HG03064 (cell line): Measurements from ENCODE around the gene UBE2L3.
A peak's percentile ranks its signal among the peaks of the same experiment; 100 is the strongest.
"Not testable (repeated sequence)": the region's sequence is repeated elsewhere in the genome, so short reads cannot be mapped to it uniquely, and the experiment has no call there.

ENCODE experiments used
- ATAC-seq: cut with Tn5 transposase; IDR thresholded peaks from one replicate; pipeline ENCODE4 v1.9.1; 2021; ENCODE audit warnings: low read depth; ENCODE audit not compliant: unreplicated experiment

The UBE2L3 gene

DNA sequence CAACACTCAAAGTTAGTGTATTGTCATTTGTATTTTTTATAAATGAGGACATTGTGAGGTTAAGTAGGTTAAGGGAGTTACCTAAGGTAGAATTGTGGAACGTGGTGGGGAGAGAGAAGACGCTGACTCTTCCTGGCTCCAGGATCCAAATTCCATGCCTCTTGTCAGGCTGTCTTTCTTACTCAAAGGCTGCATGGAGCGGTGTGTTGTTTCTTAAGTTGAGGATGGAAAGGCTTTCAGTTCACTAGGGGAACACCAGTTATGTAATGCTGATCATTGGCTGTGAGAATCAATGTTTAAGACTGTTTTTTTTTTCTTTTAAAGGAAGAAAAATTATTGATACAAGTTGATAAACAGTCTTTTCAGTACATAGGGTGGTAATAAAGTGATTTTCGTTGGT, 2.9 kb downstream of the UBE2L3 start:
- ATAC-seq: no peak

DNA sequence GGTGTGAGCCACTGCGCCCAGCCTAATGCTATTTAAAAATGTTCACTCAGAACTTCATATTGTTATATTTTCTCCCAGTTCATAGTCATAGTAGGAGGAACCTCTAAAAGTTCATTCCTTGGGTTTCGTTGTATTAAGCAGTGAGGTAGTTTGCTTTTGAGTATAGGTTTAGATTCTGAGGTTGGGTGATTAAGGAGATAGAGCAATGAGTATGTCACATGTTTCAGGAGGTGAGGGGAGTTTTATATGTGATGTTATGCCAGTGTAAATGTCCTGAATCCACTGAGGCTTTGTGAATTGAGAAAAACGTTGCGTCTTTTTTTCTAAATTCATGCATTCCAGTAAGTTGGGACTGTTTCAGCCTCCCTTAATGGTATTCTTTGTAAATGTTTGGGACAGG, 4.2 kb downstream of the UBE2L3 start:
- no peak for ATAC-seq

DNA sequence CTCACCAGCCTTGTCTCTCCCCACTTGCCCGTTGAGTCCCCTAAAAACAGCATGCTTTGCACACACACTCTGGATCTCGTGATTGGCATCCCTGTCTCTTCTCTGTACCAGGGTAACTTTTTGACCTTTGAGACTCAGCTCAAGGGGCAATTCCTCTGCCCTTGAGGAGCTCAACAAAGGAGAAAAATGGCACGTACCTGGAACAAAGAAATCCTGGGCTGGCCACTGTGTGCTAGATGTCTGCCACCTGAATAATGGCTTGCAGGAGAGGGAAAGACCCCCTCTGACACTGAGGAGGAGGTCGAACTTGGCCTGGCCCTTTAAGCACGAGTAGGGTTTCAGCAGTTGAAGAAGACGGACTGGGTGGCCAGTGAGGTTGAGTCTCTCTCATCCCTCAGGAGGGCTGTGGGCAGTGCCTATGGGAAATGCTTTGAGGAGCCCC, 5.8 kb downstream of the UBE2L3 start:
- ATAC-seq: no peak

DNA sequence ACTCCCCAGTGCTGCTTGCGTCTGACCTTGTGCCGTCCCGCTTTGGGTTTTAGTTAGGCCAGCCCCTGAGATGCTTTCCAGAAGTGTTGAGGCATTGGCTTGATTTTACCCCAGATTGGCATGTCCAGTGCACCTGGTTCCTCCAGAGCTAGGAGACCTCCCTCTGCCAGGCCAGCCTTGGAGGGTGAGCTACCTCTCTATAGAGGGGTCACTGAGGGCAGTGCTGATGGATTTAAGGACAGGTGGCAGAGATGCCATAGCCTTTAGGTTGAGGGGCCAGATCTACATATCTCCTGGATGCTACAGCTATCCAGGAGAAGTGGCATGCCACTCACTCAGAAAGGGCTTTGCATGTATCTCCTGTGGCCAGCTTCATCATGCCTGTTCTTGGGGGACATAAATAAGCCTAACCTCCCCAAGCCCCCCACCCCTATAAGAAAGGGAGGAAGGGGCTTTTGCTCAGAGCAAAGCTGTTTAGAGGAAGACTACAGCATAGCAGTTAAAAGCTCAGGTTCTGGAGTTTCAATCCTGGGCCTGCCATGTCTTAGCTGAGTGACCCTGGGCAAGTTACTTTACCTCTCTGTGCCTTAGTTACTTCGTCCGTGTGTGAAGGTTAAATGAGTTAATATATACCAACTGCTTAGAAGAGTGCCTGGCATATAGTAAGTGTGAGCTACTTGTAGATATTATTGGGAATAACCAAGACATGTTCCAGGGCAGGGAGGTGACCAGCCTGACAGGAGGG, 6.4 kb downstream of the UBE2L3 start:
- no peak for ATAC-seq

DNA sequence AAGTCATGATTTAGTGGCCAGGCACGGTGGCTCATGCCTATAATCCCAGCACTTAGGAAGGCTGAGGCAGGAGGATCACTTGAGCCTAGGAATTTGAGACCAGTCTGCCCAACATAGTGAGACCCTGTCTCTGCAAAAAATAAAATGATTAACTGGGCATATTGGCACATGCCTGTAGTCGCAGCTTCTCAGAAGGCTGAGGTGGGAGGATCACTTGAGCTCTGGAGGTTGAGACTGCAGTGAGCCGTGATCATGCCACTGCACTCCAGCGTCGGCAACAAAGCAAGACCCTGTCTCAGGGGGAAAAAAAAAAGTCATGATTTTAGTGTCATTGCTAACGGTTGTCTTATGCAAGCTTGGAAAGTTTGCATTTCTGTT, 11.9 kb downstream of the UBE2L3 start:
- no peak for ATAC-seq

DNA sequence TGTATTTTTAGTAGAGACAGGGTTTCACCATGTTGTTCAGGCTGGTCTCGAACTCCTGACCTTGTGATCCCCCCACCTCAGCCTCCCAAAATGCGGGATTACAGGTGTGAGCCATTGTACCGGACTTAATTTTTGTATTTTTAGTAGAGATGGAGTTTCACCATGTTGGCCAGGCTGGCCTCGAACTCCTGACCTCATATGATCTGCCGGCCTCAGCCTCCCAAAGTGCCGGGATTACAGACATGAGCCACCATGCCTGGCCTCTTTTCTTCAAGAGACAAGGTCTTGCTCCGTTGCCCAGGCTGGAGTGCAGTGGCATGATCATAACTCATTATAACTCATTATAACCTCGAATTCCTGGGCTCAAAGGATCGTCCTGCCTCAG, 13.1 kb downstream of the UBE2L3 start:
- ATAC-seq: not testable (repeated sequence)

DNA sequence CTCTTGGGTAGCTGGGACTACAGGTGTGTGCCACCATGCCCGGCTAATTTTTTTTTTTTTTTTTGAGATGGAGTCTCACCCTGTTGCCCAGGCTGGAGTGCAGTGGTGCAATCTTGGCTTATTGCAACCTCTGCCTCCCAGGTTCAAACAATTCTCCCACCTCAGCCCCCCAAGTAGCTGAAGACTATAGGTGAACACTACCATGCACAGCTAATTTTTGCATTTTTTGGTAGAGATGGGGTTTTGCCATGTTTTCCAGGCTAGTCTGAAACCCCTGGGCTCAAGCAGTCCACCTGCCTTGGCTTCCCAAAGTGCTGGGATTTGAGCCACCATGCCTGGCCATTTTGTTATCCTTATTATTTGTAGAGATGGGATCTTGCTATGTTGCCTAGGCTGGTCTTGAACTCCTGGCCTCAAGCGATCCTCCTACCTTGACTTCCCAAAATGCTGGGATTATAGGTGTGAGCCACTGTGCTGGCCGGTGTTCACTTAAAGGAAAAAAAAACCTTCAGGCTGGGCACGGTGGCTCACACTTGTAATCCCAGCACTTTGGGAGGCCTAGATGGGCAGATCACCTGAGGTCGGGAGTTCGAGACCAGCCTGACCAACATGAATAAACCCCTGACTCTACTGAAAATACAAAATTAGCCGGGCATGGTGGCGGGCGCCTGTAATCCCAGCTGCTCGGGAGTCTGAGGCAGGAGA, 13.6 kb downstream of the UBE2L3 start:
- not testable (repeated sequence) for ATAC-seq

DNA sequence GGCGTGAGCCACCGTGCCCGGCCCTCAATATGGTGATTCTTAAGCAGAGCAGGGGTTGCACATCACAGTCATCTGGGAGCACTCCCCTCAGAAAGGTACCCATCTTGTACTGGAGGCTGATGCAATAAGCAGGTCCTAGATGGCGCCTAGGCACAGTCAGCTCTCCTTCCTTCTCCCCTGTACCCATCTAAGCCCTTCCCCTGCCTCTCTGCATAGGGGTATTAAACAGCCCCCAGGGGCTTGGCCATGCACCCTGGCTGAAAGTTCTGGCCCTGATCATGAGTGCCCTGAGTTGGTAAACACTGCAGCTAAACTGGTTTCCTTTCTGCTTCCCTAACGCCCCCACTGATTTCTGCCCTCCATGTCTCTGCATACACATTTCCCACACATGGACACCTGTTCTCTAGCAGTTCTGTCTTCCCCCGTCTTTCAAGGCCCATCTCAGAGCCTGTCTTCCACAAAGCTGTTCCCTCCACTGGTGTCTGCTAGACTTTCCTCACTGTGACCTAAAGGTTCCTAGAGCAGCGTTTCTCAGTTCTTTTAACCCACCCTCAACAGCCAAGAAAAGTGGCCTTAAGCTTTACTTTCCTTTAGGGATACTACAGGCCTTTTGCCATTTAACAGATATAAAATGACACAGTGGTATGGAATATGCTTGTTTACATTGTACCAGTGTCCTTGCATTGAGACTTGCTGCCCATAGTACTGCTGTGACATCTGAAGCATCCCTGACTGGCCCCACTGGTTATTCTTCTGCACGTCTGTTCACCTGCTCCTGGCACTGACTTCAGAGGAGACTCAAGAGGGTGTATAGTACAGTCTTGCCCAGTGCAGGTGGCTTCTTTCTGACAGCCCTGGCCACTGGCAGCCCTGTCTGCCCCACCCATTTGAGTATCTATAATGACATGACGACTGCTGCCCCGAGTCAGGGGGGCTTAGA, 15.6 kb downstream of the UBE2L3 start:
- no peak for ATAC-seq

DNA sequence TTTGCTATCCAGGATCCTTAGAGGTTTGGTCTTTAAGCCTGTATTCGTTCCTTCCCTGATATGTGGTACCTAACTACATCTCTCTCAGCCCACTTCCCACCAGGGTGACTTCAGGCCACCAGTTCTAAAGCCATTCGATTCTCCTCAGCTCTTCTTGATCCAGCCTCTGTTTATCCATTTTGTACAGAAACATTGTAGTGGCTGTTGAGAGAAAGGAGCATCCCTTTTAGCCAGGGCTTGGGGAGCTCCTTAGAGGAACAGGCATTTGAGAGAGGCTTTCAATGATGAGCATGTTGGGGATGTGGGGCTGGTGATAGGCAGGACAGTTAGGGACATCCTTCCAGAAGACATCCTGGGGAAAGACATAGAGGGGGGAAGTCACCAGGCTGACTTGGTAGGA, 17.9 kb downstream of the UBE2L3 start:
- no peak for ATAC-seq

DNA sequence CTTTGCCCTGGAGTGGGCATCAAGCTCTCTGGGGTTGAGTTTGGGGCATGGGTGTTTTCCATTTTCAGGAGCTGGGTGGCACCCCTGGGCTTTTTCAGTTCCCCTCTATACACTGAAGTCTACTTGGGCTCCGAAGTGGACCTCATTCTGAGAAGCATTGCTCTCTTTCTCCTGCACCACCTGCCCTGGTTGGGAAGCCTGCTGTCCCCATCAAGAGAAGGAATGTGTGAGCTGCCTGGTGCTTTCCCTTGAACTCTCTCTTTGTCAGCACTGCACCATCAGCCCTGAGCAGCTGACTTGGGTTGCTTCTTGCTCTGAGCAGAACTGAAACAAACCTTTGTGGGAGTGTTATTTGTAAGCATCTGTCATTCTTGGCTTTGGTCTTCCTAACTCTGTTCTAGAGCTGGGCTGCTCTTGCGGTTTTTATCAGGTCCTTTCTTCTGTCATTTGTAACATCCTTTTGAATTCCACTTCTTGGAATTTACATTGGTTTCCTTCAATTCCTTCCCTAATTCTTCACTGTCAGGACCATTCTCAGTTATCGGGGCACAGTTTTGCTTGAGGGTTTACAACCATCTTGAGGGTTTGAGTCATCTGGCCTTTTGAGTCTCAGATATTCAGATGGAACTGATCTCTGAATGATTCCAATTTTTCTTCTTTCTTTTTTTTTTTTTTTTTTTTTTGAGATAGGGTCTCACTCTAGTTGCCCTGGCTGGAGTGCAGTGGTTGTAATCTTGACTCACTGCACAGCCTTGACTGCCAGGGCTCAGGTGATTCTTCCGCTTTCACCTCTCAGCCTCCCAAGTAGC, 20.5 kb downstream of the UBE2L3 start:
- ATAC-seq: peak; percentile 71

DNA sequence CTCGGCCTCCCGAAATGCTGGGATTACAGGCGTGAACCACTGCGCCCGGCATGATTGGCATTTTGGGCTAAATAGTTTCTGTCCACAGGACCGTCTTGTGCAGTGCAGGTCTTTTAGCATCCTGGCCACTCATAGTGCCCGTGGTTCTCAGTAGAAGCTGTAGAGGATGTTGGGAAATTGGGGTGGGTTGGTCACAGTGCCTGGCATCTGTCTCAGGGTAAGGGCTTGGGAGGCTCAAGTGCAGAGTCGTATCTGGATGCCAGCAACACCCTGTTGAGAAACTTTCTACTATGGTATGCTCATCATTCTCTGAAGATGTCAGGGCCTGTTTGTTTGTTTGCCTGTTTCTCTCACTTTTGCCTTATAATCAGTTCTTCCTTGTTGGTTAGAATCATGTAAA, 21.9 kb downstream of the UBE2L3 start:
- no peak for ATAC-seq

DNA sequence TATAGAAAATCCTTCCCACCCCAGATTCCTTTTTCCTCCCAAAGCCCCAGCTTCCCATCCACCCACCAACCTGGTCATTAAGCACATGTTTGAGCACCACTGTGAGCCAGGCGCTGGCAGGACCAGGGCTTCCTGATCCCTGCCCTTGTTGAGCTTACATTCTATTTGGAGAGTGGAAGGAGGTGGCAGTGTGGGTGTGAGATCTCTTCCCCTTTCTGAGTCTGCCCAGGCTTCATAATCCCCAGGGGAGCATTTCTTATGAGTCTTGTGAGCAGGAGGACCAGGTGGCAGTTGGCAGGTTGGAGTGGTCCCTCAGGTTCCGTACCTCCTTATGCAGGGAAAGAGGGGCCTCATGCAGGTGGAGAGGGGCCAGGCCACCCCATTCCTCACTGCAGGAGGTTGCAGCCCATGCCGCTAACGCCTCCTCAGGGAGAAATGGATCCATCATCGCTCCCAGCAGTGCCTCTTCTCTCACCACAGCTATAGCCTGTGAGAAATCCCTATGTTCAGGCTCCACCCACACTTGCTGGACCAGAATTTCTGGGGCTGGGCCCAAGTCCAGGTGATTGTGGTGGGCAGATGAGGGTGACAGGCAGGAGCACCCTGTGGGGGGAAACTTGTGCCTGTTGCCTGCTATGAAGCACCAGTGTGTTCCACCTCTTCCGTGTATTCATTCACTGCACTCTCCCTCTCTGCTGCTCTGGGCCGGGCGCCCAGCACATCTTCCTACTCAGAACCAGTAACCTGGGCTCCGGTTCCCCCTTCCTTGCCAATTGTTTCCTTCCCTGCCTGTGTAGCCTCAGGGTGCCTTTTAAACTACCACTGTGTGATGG, 23.5 kb downstream of the UBE2L3 start:
- no peak for ATAC-seq

DNA sequence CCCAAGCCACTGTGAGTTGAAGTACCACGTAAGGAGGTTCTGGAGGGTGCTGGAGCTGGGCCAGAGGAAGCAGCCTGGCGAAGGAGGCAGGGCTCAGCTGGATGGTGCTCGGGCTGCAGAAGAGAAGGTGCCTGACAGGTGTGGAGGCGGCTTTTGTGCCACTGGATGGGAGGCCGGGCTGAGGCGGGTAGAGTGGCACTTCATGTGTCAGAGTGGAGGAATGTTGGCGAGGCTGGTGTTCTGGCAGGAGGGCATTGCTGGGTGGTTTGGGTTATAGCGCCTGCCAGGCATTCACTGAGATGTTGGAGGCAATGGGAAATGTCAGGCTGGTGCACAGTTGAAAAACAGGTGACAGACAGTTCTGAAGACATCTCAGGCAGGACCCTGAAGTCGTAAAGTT, 24.2 kb downstream of the UBE2L3 start:
- ATAC-seq: no peak

DNA sequence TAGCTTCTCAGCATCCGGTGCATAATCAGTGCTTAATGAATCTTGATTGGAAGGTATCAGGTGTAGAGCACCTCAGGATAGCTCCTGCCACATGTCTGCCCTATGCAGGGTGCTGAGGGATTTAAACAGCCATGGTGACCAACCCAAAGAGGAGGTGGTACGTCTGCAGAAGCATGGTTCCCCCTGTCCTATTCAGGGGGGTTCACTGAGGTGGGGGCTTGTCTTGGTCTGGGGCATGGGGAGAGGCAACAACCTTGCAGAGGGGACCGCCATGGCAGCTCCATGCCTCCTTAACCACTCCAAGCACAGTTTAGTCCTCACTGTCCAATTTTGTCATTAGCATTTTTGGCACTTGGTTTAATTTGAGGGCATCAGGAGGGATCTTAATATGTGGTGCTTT, 24.9 kb downstream of the UBE2L3 start:
- no peak for ATAC-seq

DNA sequence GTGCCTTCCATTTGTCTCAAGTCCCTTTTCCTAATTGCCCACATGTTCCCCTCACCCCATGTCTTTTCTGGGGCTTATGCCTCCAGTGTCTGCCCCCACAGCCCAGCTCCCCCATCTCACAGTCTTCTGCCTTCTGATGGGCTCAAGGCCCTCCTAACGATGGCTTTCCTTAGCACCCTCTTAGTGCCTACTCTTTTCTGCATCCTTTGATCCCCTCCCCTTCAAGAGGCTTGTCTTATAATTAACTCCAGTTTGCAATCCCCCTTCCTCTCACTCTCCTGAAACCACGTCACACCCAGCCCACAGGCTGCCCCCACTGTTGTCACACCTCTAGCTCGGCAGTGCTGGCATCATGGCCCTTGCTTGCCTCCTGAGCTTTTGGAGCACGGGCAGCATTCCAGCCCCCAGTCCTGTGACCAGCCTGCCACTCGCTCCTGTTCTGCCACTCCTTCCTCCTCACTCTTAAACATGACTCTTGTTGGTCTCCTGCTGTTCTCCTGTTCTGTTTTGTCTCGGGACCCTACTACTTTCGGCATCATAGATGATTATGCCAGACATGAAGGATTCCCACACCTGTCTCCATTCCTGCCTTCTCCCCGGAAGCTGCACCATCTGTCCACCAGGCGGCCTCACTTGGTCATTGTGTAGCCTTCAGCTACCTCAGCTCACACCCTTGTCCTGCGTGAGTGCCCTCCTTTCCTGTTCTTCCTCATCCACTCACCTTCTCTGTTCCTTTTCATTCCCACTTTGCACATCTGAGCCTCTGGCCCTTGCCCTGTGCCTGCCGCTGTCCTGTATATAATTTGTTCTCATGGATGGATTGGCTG, 26.1 kb downstream of the UBE2L3 start:
- no peak for ATAC-seq

DNA sequence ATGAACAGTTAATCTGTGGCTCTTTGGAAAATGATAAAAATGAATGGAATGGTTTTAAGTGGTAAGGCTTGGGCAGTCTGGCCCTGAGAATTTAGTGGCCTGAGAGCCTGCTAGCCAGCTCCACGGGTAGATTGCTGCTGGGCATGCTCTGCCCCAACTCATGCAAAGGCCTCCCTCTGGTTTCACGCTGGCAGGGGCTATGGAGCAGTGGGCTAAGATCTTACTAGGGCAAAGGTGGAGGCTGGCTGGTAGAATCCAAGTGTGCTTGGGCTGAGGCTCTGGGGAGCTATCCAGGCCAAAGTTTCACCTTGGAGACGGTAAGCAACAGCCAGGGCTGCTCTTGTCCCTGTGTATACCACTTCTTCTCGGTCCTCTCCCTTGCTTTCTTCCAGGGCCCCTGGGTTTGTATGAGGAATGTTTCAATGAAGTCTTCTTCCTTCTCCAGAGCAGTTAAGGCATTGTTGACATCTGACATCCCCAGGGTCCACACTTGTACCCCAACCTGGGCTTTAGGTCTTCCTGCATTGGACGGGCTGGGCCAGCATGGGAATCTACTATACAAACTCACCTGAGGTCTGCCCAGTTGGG, 27.4 kb downstream of the UBE2L3 start:
- ATAC-seq: no peak

DNA sequence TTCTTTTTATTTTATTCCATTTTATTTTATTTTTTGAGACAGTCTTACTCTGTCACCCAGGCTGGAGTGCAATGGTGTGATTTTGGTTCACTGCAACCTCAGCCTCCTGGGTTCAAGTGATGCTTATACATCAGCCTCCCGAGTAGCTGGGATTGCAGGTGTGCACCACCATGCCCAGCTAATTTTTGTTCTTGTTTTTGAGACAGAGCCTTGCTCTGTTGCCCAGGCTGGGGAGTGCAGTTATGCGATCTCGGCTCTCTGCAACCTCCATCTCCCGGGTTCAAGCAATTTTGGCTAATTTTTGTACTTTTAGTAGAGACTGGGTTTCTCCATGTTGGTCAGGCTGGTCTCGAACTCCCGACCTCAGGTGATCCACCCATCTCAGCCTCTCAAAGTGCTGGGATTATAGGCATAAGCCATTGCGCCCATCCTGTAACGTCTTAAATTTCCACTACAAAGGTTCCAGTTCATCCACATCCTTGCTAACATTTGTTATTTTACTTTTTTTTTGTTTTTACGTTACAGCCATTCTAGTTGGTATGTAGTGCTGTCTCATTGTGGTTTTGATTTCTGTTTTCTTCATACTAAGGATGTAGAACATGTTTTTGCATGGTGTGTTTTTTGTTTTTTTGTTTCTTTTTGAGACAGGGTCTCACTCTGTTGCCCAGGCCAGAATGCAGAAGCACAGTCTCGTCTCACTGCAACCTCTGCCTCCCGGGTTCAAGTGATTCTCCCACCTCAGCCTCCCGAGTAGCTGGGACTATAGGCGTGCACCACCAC, 29.0 kb downstream of the UBE2L3 start:
- not testable (repeated sequence) for ATAC-seq

DNA sequence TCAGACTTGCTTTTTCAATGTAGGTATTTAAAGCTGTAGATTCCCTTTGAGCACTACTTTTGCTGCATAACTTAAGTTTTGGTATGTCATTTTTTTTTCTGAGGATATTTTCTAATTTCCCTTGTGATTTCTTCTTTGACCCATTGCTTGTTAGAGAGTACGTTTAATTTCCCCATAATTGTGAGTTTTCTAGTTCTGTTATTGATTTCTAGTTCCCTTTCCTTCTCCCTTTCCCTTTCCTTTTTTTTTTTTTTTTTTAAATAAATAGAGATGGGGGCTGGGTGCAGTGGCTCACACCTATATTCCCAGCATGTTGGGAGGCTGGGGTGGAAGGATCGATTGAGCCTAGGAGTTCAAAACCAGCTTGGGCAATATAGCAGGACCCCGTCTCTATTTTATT, 30.8 kb downstream of the UBE2L3 start:
- ATAC-seq: no peak
